ENCODE measurements around the gene RINT1. TPM values are rescaled to one million over a fixed set of nuclear protein-coding genes. Genes with fewer than 3 reads are reported as not detected.
"Not testable (repeated sequence)": the region's sequence is repeated elsewhere in the genome, so short reads cannot be mapped to it uniquely, and the experiment has no call there.

Gene RINT1
- polyA plus RNA-seq (ENCODE audit: insufficient read length) = 29.4 TPM
- long read RNA-seq, donor 1, partial matches to known transcripts = 0 of 1 reads
- long read RNA-seq, donor 1, other reads (novel, unspliced or antisense) = 0 of 1 reads
- long read RNA-seq, donor 2, partial matches to known transcripts = 5 of 8 reads
- long read RNA-seq, donor 2, other reads (novel, unspliced or antisense) = 0 of 8 reads
- long read RNA-seq, donor 3, partial matches to known transcripts = 0 of 1 reads
- long read RNA-seq, donor 3, other reads (novel, unspliced or antisense) = 0 of 1 reads
- long read RNA-seq, donor 4, partial matches to known transcripts = 0 of 1 reads
- long read RNA-seq, donor 4, other reads (novel, unspliced or antisense) = 0 of 1 reads
- long read RNA-seq, donor 5, transcript RINT1-201 (15 exons, 2,976 nt) = major isoform, 5 of 5 reads
- long read RNA-seq, donor 5, partial matches to known transcripts = 0 of 5 reads
- long read RNA-seq, donor 5, other reads (novel, unspliced or antisense) = 0 of 5 reads
- long read RNA-seq, donor 6, partial matches to known transcripts = 0 of 3 reads
- long read RNA-seq, donor 6, other reads (novel, unspliced or antisense) = 0 of 3 reads
- long read RNA-seq, donor 7, partial matches to known transcripts = 0 of 3 reads
- long read RNA-seq, donor 7, other reads (novel, unspliced or antisense) = 0 of 3 reads
- long read RNA-seq, donor 8, partial matches to known transcripts = 0 of 1 reads
- long read RNA-seq, donor 8, other reads (novel, unspliced or antisense) = 0 of 1 reads

DNA sequence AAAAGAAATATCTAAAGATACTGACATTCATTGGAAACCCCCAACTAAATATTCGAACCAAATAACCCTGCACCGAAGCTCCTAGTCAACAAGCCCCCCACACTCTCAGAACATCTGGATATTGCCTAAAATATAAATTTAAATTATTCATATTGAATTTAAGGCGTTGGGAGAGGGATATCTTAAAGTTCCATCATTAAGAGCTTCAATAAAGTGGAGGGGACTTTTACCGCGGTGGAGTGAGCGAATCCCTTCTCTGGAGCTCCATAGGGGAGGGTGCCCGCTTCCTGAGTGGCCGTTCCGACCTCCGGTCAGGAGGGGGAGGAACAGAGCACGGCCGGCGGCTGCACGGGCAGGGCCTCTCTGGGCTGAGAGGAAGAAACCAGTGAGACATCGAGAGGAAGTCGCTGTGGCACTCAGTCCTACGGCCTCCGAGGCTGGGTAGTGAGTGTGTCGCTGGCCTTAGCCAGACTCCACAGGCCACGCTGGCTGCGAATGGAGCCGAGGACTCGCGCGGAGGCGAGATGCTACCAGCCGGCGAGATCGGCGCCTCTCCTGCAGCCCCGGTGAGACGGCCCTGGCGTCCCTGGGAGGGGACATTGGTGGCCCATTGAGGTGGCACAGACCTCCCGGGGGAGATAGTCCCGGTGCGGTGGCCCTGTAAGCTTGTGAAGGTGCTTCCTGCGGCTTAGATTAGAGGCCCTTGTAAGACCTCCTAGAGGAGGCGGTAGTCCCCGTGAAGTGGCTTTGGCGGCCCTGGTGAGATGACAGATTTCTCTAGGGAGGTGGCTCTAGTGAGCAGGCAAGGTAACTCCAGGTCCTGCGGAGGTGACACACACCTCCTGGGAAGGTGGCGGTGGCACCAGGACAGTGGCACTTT is at the start of gene RINT1:
Gene RINT1 (plus strand): TSS at position 410 of the 880 bp plus-strand sequence. CDS start 115 bp downstream, at position 525.
- peak; percentile 88 for DNase-seq

- peak; percentile 25 for DNase-seq
Observed at GRCh38 chr7:105487579-105488571, 44.1 kb upstream of the RINT1 start.

GRCh38 chr7:105489409-105489808 is 42.6 kb upstream of the RINT1 start:
- DNase-seq = no peak

DNA sequence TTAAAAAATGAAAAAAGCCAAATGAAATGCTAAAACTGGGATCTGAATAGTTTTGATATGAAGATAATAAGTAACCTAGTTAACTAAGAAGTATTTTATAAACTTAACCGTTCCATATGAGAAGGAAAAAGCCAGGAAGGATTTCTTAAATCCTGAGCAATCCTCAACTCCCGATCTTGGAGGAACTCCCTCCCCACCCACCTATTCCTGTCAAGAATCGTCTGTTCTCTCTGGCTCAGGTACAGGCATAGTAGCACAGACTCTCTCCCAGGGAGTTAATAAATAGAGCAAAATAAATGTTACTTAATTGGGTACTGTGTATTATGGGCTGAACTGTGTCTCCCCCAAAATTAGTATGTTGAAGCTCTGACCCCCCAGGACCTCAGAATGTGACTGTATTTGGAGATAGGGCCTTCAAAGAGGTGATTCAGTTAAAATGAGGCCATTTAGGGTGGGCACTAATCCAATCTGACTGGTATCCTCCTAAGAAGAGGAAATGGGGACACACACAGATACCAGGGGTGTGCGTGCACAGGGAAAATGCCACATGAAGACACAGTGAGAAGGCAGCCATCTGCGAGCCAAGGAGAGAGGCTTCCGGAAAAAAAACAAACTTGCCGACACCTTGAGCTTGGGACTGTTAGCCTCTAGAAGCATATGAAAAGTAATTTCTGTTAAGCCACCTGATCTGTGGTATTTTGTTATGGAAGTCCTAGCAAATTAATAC is 38.6 kb upstream of the RINT1 start:
- DNase-seq = no peak

DNA sequence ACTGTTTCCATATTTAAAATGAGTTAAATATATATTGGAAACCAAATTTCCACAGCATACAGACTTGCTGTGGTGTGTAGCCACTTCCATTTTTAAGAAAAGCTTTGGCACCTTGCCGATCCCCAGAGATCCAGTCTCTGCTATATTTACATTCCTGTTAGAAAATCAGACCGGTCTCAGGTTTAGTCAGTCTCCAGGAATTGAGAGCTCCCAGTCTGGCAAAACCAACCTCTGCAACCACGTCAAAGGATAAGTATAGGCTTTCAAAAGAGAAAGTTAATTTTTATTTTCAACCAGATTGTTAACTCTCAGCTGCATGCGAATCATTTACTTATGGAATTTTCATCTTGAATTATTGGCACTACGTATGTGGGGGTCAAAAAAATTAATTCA is 38.1 kb upstream of the RINT1 start:
- DNase-seq = no peak

DNA sequence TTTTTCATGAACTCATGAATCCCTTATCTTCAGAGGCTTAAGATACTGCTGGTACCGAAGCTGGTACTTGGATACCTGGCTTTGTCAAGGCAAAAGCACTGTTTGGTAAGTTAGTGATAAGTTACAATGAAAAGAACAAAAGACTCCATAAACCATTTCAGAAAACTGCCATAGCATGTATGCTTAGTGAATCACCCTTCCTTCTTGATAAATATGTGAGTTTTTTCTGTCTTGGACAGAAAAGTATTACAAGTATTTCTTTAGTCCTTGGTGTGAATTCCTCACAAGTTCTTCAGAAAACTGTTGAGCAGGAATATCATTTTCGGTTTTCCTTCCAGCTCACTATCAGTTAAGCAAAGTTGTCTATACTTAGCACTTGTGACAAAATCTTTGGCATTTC is 35.5 kb upstream of the RINT1 start:
- no peak for DNase-seq

- no peak for DNase-seq
Observed at GRCh38 chr7:105497016-105497415, 35.0 kb upstream of the RINT1 start.

DNA sequence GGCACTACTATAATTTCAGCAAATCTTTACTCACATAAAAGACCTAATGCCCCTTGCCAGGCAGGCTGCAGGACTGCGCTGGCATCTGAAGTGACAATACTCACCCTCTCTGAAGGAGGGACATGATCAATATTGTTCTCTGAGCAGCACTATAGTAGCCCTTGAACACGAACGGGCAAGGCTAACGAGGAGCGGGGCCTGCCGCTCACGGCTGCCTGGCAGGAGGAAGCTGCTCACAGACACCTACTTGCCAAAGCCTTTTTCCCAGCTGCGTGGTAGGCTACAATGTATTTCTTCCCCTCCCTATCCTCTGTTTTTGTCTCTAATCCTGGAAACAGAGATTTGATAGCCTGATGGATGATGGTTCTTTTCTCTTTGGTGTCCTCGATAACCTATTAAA is 29.8 kb upstream of the RINT1 start:
- no peak for DNase-seq

DNA sequence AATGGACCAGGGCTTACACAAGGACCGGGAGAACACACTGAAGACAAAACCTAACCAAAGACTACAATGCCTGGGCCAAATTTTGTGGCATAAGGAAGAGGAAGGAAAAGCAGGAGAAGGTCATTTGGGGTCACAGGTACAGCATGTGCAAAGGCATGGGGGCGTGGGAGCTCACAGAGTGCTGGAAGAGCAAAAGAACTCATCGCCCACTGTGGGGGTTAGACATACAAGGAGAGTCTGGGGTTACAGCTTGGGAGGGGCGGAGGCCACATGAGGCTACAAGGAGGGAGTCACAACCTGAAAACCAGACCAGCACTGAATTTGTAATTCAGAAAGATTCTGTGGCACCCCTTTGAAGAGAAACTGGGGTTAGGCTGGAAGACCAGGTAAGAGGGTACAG is 19.6 kb upstream of the RINT1 start:
- DNase-seq = no peak

DNA sequence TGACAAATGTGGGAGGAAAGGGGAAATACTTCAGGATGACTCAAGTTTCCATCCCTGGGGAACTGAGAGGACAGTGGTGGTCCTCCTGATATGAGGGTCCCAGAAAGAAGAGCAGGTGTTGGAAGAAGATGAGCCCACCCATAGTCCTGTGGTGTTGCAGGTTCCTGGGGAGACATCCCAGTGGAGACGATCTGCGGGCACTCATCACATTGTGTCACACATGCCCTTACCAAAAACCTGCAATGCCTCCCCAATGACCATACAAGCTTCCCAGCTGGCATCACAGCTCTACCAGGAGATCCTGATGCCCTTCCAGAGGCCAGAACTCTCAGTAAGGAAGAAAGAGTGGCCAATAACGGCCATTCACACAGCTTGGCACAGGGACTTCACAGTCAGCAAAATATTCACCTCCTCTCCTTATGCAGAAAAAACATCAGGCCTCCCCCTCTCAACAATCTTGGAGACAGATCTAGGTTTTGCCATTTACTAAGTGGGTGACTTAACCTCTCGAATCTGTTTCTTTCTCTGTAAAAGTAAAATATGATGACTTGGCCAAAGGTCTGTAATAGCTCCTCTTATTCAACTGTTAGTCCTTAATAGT is 19.0 kb upstream of the RINT1 start:
- DNase-seq = no peak

- DNase-seq = not testable (repeated sequence)
Observed at GRCh38 chr7:105515610-105516009, 16.4 kb upstream of the RINT1 start.

GRCh38 chr7:105519353-105519752 is 12.6 kb upstream of the RINT1 start:
- DNase-seq = no peak

GRCh38 chr7:105520620-105521019 is 11.4 kb upstream of the RINT1 start:
- not testable (repeated sequence) for DNase-seq

DNA sequence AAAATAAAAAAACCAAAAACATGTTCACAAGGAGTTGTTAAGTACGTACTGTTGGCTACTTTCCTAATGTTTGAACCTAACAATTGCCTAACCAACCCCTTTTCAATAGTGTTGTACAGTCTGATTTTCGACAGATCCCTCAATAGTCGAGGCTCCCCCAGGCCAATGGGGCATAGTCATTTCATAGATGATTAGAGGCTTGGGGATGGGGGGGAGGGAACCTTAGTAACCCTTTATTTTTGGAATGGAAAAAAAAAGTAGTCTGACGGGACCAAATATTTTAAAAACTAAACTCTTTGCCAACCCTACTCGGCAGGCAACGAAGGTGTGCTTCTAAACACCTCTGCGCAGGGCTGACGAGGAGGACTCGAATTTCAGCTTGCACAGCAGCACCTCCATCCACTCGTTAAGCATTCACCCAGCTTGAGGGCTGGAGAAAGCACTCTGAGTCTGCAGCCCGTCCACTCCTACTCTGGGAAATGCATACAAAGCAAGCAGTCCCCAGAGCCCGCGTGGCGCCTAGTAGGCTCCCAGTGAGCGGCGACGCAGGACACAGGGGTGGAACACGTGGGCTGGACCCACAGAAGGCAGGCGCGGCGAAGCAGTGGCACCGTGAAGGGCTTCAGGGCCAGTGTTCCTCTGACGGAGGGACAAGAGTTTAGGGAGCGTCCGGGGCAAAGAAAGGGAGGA is 10.8 kb upstream of the RINT1 start:
- DNase-seq = peak; percentile 61

DNA sequence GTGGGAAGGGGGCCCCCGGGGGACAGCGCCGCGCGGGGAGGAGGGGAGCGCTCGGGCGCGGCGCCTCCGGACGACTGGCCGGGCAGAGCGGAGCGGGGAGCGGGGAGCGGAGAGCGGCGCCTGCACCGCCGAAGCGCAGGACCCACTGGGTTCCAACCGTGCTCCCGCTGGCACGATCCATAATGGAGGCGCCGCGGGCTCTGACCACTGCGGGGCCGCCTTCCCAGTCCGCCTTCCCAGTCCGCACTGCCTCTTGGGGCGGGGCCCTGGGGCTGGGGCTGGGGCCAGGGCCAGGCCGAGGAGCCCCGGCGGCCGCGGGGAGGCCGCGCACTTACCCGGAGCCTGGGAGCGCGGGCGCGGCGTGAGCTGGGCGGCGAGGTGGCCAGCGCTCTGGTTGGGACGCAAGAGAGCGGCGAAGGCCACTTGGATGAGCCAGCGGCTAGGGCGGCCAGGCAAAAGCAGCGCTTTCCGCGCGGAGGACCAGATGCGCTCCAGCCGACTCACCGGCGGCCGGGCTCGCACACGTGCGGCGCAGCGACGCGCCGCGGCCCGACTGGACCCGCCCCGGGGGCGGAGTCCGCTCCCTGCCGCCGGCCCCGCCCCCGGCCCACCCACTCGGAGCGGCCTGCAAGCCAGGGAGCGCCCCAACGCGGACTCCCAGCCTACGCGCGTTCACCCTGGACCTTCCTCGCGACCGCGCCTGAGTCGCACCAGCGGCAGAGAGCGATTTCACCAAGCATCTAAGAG is 10.1 kb upstream of the RINT1 start, which contains the start of gene PUS7:
Gene PUS7 (minus strand): TSS at position 555 of the 747 bp plus-strand sequence. CDS start 13,759 bp downstream, outside the sequence.
- DNase-seq = peak; percentile 87

DNA sequence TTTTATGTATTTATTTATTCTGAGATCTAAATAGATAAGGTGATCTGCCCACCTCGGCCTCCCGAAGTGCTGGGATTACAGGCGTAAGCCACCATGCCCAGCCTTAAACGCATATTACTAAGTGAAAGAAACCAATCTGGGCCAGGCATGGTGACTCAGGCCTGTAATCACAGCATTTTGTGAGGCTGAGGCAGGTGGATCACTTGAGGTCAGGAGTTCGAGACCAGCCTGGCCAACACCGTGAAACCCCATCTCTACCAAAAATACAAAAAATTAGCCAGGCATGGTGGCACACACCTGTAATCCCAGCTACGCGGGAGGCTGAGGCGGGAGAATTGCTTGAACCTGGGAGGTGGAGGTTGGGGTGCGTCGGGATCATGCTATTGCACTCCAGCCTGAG is 7.6 kb upstream of the RINT1 start:
- not testable (repeated sequence) for DNase-seq

GRCh38 chr7:105524840-105525239 is 7.2 kb upstream of the RINT1 start:
- DNase-seq = no peak

DNA sequence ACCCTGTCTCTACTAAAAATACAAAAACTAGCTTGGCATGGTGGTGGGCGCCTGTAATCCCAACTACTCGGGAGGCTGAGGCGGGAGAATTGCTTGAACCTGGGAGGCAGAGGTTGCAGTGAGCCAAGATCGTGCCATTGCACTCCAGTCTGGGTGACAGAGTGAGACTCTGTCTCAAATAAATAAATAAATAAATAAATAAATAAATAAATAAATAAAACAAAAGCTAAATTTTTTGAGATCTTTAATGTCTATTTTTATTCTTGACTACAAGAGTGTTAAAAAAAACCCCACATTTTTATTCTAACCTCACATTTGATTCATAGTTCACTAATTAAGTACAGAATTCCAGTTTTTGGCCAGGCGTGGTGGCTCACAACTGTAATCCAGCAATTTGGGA is 4.3 kb upstream of the RINT1 start:
- DNase-seq = not testable (repeated sequence)
